ENCODE measurements around the gene DENND4C. TPM values are rescaled to one million over a fixed set of nuclear protein-coding genes. Genes with fewer than 3 reads are reported as not detected.

DENND4C gene
- total RNA-seq, 1 experiment from 2014 or later, result 40.1 TPM

DNA sequence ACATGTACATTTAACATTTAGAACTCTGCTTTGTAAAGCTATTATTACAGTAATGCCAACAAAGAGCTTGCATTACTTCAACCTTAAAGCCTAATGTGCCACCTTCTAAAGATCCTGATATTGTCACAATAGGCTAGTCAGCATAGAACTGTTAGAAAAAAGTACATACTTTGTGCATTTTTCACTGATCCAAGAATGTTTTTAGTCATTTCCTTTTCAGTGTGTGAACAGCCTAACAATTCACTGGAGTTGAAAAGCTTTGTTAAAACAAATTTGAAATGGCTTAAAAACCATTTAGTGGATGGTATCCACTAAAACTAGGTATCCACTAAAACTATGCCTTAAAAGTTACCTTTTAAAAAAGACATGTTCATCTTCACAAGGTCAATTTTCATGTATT is 145.0 kb downstream of the DENND4C start:
- DNase-seq, result no peak
- no TSS peak for BruUV-seq (replicated peaks)
- Histone ChIP-seq H3K4me3 (ENCODE audit: low read depth, low read length) (no peak overlapping the region), H3K27me3 (replicated peaks; ENCODE audit: control insufficient read depth, insufficient read depth, low read length) (no peaks in the 10 kb centered on the region), H3K9me3 (no peaks in the 10 kb centered on the region), H3K4me1 (peaks cover 15% of the 10 kb centered on the region), H3K36me3 (ENCODE audit: control insufficient read depth, insufficient read depth, low read length) (peaks cover 1% of the 10 kb centered on the region; the same call in 1 of the 2 replicates)
- POLR2A ChIA-PET, result no interaction called here
- TF ChIP-seq CTCF (IDR thresholded peaks at IDR 0.05; ENCODE audit: insufficient read depth in 1 of 2, low read depth in 1 of 2, low read length in 1 of 2, severe bottlenecking in 1 of 2, unreplicated experiment in 1 of 2), result no peak
- Mint-ChIP-seq H3K36me3 (ENCODE audit: insufficient read depth, unreplicated experiment) (peaks cover 87% of the 10 kb centered on the region), H3K9me3 (ENCODE audit: unreplicated experiment) (no peaks in the 10 kb centered on the region), H3K27ac (ENCODE audit: unreplicated experiment) (no peak overlapping the region), H3K4me3 (ENCODE audit: unreplicated experiment) (no peak overlapping the region), H3K4me1 (ENCODE audit: low read depth, unreplicated experiment) (peaks cover 16% of the 10 kb centered on the region), H3K27me3 (ENCODE audit: insufficient read depth, unreplicated experiment) (no peaks in the 10 kb centered on the region)
- CTCF ChIA-PET, result interaction anchor here (0.7 kb wide), 1 partner anchor 82 kb away, joined by 4 read pairs; no protein-coding TSS in a partner anchor
- intact Hi-C loops (cut with micrococcal nuclease; ENCODE audit: unreplicated experiment), result loop anchor here (10.0 kb wide), 1 partner anchor 331 kb away; the partner anchor contains the start of gene RRAGA

- H3K36me3 ChIP-seq (ENCODE audit: control insufficient read depth, insufficient read depth, low read length), result peaks cover 1% of the 10 kb centered on the region; the same call in 1 of the 2 replicates
- H3K36me3 Mint-ChIP-seq (ENCODE audit: insufficient read depth, unreplicated experiment), result peaks cover 84% of the 10 kb centered on the region
- no peak overlapping the region for H3K27ac Mint-ChIP-seq (ENCODE audit: unreplicated experiment)
- TF ChIP-seq CTCF (IDR thresholded peaks at IDR 0.05; ENCODE audit: insufficient read depth in 1 of 2, low read depth in 1 of 2, low read length in 1 of 2, severe bottlenecking in 1 of 2, unreplicated experiment in 1 of 2), result no peak
- DNase-seq, result no peak
- no peaks in the 10 kb centered on the region for H3K9me3 Mint-ChIP-seq (ENCODE audit: unreplicated experiment)
- H3K27me3 ChIP-seq (replicated peaks; ENCODE audit: control insufficient read depth, insufficient read depth, low read length), result no peaks in the 10 kb centered on the region
- POLR2A ChIA-PET, result no interaction called here
- H3K27me3 Mint-ChIP-seq (ENCODE audit: insufficient read depth, unreplicated experiment), result no peaks in the 10 kb centered on the region
- no peak overlapping the region for H3K4me3 ChIP-seq (ENCODE audit: low read depth, low read length)
- no TSS peak for BruUV-seq (replicated peaks)
- peaks cover 23% of the 10 kb centered on the region for H3K4me1 Mint-ChIP-seq (ENCODE audit: low read depth, unreplicated experiment)
- H3K4me3 Mint-ChIP-seq (ENCODE audit: unreplicated experiment), result peak overlapping the region; percentile 82
- intact Hi-C loops (cut with micrococcal nuclease; ENCODE audit: unreplicated experiment), result loop anchor here (10.0 kb wide), 1 partner anchor 332 kb away; the partner anchor contains the start of gene RRAGA
- H3K4me1 ChIP-seq, result peaks cover 15% of the 10 kb centered on the region
- no peaks in the 10 kb centered on the region for H3K9me3 ChIP-seq
- CTCF ChIA-PET, result interaction anchor here (0.9 kb wide), 1 partner anchor 88 kb away, joined by 4 read pairs; no protein-coding TSS in a partner anchor
Measured at GRCh38 chr9:19376931-19377330, 146.4 kb downstream of the DENND4C start.

GRCh38 chr9:19378164-19378563 is 147.7 kb downstream of the DENND4C start:
- peaks cover 74% of the 10 kb centered on the region for H3K36me3 Mint-ChIP-seq (ENCODE audit: insufficient read depth, unreplicated experiment)
- peaks cover 1% of the 10 kb centered on the region; the same call in 1 of the 2 replicates for H3K36me3 ChIP-seq (ENCODE audit: control insufficient read depth, insufficient read depth, low read length)
- CTCF ChIA-PET, result interaction anchor here (0.6 kb wide), 1 partner anchor 79 kb away, joined by 3 read pairs; no protein-coding TSS in a partner anchor

More at GRCh38 chr9:19378164-19378563, 147.7 kb downstream of the DENND4C start:
- Mint-ChIP-seq H3K4me1 (ENCODE audit: low read depth, unreplicated experiment) (peaks cover 23% of the 10 kb centered on the region), H3K4me3 (ENCODE audit: unreplicated experiment) (peak overlapping the region; percentile 82), H3K27me3 (ENCODE audit: insufficient read depth, unreplicated experiment) (no peaks in the 10 kb centered on the region), H3K27ac (ENCODE audit: unreplicated experiment) (peak overlapping the region; percentile 94), H3K9me3 (ENCODE audit: unreplicated experiment) (no peaks in the 10 kb centered on the region)
- Histone ChIP-seq H3K9me3 (no peaks in the 10 kb centered on the region), H3K4me1 (peaks cover 15% of the 10 kb centered on the region), H3K27me3 (replicated peaks; ENCODE audit: control insufficient read depth, insufficient read depth, low read length) (no peaks in the 10 kb centered on the region), H3K4me3 (ENCODE audit: low read depth, low read length) (peak overlapping the region; percentile 71)
- BruUV-seq (replicated peaks), result no TSS peak
- no peak for DNase-seq
- no peak for TF ChIP-seq CTCF (IDR thresholded peaks at IDR 0.05; ENCODE audit: insufficient read depth in 1 of 2, low read depth in 1 of 2, low read length in 1 of 2, severe bottlenecking in 1 of 2, unreplicated experiment in 1 of 2)
- POLR2A ChIA-PET, result no interaction called here
- intact Hi-C loops (cut with micrococcal nuclease; ENCODE audit: unreplicated experiment), result loop anchor here (10.0 kb wide), 1 partner anchor 333 kb away; the partner anchor contains the start of gene RRAGA

Measured in Caco-2 (cell line).